Endothelial cell of umbilical vein (primary cell): Measurements from ENCODE around the gene CLSTN2.

Experiments
- CTCF ChIP-seq, 2 donors: IDR thresholded peaks; 1 replicate in 1 of 2; 2 replicates in 1 of 2; pipeline ENCODE4 v1.5.1; 2011; ENCODE audit warnings: low read length in 2 of 2, mild to moderate bottlenecking in 2 of 2, moderate library complexity in 2 of 2, control low read depth in 1 of 2, inconsistent platforms in 1 of 2, low read depth in 1 of 2; ENCODE audit not compliant: insufficient read depth in 1 of 2; ENCODE audit errors: extremely low read depth in 1 of 2
- FOS ChIP-seq: IDR thresholded peaks from 2 replicates; pipeline ENCODE4 v1.6.1; 2011; ENCODE audit warnings: mild to moderate bottlenecking, low read length, moderate library complexity, borderline replicate concordance; ENCODE audit not compliant: insufficient read depth
- MAX ChIP-seq: IDR thresholded peaks from 2 replicates; pipeline ENCODE4 v1.6.1; 2011; ENCODE audit not compliant: insufficient read depth, insufficient read length
- POLR2AphosphoS5 ChIP-seq: IDR thresholded peaks from 2 replicates; pipeline ENCODE4 v1.6.1; 2012; ENCODE audit warnings: low read depth, mild to moderate bottlenecking, control low read depth, low read length, moderate library complexity; ENCODE audit not compliant: insufficient read depth

- no peak for TF ChIP-seq CTCF (IDR thresholded peaks at IDR 0.05; ENCODE audit: extremely low read depth in 1 of 2, insufficient read depth in 1 of 2, low read depth in 1 of 2, low read length in 2 of 2)
- no peak for TF ChIP-seq MAX
- no peak for TF ChIP-seq POLR2AphosphoS5
- no peak for TF ChIP-seq FOS
Observed at GRCh38 chr3:140011086-140011485, 76.1 kb downstream of the CLSTN2 start.
